OCI-LY7 (cell line): ENCODE data around the gene SYNCRIP. TPM values are rescaled to one million over a fixed set of nuclear protein-coding genes. Genes with fewer than 3 reads are reported as not detected.

Source experiments
- BruUV-seq: library from RNA; stranded (reverse); fragments of 400-500 nt; replicated peaks from 2 replicates; lab custom pipeline; 2021; lab: Mats Ljungman, UMichigan
- CTCF ChIA-PET: fragments of 300-600 bp; sonication (Branson Sonifier 250); formaldehyde crosslinking; loops from one replicate; lab custom pipeline; 2022; ENCODE audit warnings: antibody characterized with exemption; ENCODE audit not compliant: unreplicated experiment; lab: Charles Lee
- POLR2A ChIA-PET: fragments of 300-600 bp; sonication (Branson Sonifier 250); formaldehyde crosslinking; loops from one replicate; lab custom pipeline; 2022; ENCODE audit warnings: antibody characterized with exemption; lab: Charles Lee
- DNase-seq: peaks from one replicate; pipeline ENCODE4 v3.0.0-alpha.2; 2015; ENCODE audit warnings: low spot score
- H2AFZ ChIP-seq: fragments of 200-600 bp; sonication (generic), shearing (Covaris generic); 2 replicates; pipeline ENCODE4 v1.6.1; 2014; ENCODE audit warnings: mild to moderate bottlenecking, antibody characterized with exemption, low read length, moderate library complexity
- H3K27ac ChIP-seq: fragments of 200-600 bp; sonication (generic); 2 replicates; pipeline ENCODE4 v1.5.1; 2014; ENCODE audit warnings: mixed run types, low read depth, mild to moderate bottlenecking, moderate library complexity, low read length, inconsistent platforms; ENCODE audit not compliant: poor library complexity, severe bottlenecking
- H3K36me3 ChIP-seq: fragments of 200-600 bp; sonication (generic); 2 replicates; pipeline ENCODE4 v1.6.1; 2014; ENCODE audit warnings: mild to moderate bottlenecking, antibody characterized with exemption, low read length, moderate library complexity, mixed read lengths; ENCODE audit not compliant: insufficient read depth
- H3K4me1 ChIP-seq: fragments of 200-600 bp; sonication (generic); 2 replicates; pipeline ENCODE4 v1.5.1; 2014; ENCODE audit warnings: mild to moderate bottlenecking, low read length; ENCODE audit not compliant: insufficient read depth, poor library complexity, severe bottlenecking
- H3K4me2 ChIP-seq: fragments of 200-600 bp; sonication (generic); 2 replicates; pipeline ENCODE4 v1.6.1; 2014; ENCODE audit warnings: mild to moderate bottlenecking, low read length
- H3K4me3 ChIP-seq: fragments of 200-600 bp; sonication (generic); 2 replicates; pipeline ENCODE4 v1.5.1; 2014; ENCODE audit warnings: mild to moderate bottlenecking, low read depth, low read length; ENCODE audit not compliant: poor library complexity, severe bottlenecking
- H3K79me2 ChIP-seq: fragments of 200-600 bp; sonication (generic); 2 replicates; pipeline ENCODE4 v1.6.1; 2016; ENCODE audit warnings: low read depth, mild to moderate bottlenecking, low read length, moderate library complexity, mixed read lengths; ENCODE audit not compliant: insufficient read depth
- H3K9me2 ChIP-seq: fragments of 200-600 bp; sonication (generic); 2 replicates; pipeline ENCODE4 v1.6.1; 2016; ENCODE audit warnings: mild to moderate bottlenecking, low read length, mixed read lengths; ENCODE audit not compliant: insufficient read depth
- H3K9me3 ChIP-seq: fragments of 200-600 bp; sonication (generic); 2 replicates; pipeline ENCODE4 v1.6.1; 2014; ENCODE audit warnings: mild to moderate bottlenecking, mixed run types, low read length, mixed read lengths
- H4K20me1 ChIP-seq: fragments of 200-600 bp; sonication (generic); 2 replicates; pipeline ENCODE4 v1.6.1; 2014; ENCODE audit warnings: mild to moderate bottlenecking, antibody characterized with exemption, low read length, moderate library complexity, mixed read lengths; ENCODE audit not compliant: insufficient read depth
- EZH2phosphoT487 ChIP-seq: fragments of 200-600 bp; sonication (generic); IDR thresholded peaks from 2 replicates; pipeline ENCODE4 v1.6.1; 2018; ENCODE audit warnings: low read depth, borderline replicate concordance, mild to moderate bottlenecking, mixed run types, antibody characterized with exemption, low read length, moderate library complexity, mixed read lengths
- intact Hi-C: fragments of 100-400 bp; cut with micrococcal nuclease; formaldehyde crosslinking; loops from one replicate; pipeline ENCODE4 v1.10.0; 2022; ENCODE audit not compliant: unreplicated experiment
- total RNA-seq, 2 experiments: library from RNA; depleted of rRNA in 1 of 2; stranded (reverse); fragments of >200 nt in 1 of 2; shearing (Covaris generic) in 1 of 2; gene quantifications; 2 replicates each; pipeline ENCODE4 v1.2.3, GENCODE V29; 2014 to 2022
- TF ChIP-seq, protein P1 (sequence below): fragments of 200-600 bp; sonication (generic); conservative IDR thresholded peaks from 2 replicates; pipeline ENCODE4 v1.5.1; 2014; ENCODE audit warnings: mild to moderate bottlenecking, antibody characterized with exemption, low read length, moderate library complexity, mixed read lengths

Gene SYNCRIP
- total RNA-seq, 2 experiments from 2014 or later = 73.5 to 188 TPM

DNA sequence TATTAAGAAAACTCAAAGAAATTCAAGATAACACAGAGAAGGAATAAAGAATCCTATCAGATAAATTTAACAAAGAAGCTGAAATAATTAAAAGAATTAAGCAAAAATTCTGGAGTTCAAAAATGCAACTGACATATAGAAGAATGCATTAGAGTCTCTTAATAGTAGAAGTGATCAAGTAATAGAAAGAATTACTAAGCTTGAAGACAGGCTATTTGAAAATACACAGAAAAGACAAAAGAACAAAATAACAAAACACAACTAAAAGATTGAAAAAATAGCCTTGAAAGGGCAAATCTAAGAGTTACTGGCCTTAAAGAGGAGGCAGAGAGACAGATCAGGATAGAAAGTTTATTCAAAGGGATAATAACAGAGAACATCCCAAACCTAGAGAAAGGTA, 61.1 kb downstream of the SYNCRIP start:
- TF ChIP-seq EZH2phosphoT487 = no peak
- TF ChIP-seq, protein P1, sequence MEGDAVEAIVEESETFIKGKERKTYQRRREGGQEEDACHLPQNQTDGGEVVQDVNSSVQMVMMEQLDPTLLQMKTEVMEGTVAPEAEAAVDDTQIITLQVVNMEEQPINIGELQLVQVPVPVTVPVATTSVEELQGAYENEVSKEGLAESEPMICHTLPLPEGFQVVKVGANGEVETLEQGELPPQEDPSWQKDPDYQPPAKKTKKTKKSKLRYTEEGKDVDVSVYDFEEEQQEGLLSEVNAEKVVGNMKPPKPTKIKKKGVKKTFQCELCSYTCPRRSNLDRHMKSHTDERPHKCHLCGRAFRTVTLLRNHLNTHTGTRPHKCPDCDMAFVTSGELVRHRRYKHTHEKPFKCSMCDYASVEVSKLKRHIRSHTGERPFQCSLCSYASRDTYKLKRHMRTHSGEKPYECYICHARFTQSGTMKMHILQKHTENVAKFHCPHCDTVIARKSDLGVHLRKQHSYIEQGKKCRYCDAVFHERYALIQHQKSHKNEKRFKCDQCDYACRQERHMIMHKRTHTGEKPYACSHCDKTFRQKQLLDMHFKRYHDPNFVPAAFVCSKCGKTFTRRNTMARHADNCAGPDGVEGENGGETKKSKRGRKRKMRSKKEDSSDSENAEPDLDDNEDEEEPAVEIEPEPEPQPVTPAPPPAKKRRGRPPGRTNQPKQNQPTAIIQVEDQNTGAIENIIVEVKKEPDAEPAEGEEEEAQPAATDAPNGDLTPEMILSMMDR = no peak
- Histone ChIP-seq H3K36me3 (peaks cover 26% of the 10 kb centered on the region; the same call in 1 of the 2 replicates), H4K20me1 (no peaks in the 10 kb centered on the region), H3K27ac (no peak overlapping the region), H2AFZ (no peak overlapping the region), H3K79me2 (peaks cover 59% of the 10 kb centered on the region), H3K4me1 (no peaks in the 10 kb centered on the region), H3K4me3 (no peak overlapping the region), H3K4me2 (no peak overlapping the region), H3K9me2 (no peaks in the 10 kb centered on the region), H3K9me3 (peaks cover 13% of the 10 kb centered on the region)
- no TSS peak for BruUV-seq
- POLR2A ChIA-PET = interaction anchor here (1.0 kb wide), 1 partner anchor 42 kb away, joined by 3 read pairs; no protein-coding TSS in a partner anchor
- no peak for DNase-seq
- CTCF ChIA-PET = no interaction called here
- intact Hi-C loops = no loop called here

DNA sequence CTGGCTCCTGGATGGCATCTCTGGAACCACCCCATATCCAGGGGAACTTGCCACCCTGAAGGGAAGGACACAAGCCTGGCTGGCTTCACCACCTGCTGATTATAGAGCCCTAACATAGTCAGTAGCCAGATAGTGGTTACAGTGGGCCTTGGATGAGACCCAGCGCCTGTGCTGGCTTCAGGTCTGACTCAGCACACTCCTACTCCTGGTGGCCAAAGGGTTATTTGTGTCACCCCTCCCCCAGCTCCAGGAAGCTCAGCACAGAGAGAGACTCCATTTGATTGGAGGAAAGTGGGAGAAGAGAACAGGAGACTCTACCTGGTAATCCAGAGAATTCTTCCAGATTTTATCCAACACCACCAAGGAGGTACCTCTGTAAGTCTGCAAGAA, 61.8 kb downstream of the SYNCRIP start:
- no peak for TF ChIP-seq EZH2phosphoT487
- TF ChIP-seq, protein P1 = no peak
- no TSS peak for BruUV-seq
- Histone ChIP-seq H3K4me1 (no peaks in the 10 kb centered on the region), H4K20me1 (no peaks in the 10 kb centered on the region), H3K79me2 (peaks cover 56% of the 10 kb centered on the region), H3K9me2 (no peaks in the 10 kb centered on the region), H3K4me3 (no peak overlapping the region), H3K27ac (no peak overlapping the region), H2AFZ (no peak overlapping the region), H3K9me3 (peaks cover 13% of the 10 kb centered on the region), H3K4me2 (no peak overlapping the region), H3K36me3 (peaks cover 22% of the 10 kb centered on the region; the same call in 1 of the 2 replicates)
- DNase-seq = no peak
- ChIA-PET CTCF (no interaction called here), POLR2A (interaction anchor here (1.0 kb wide), 1 partner anchor 97 kb away, joined by 3 read pairs; no protein-coding TSS in a partner anchor)
- intact Hi-C loops = no loop called here

DNA sequence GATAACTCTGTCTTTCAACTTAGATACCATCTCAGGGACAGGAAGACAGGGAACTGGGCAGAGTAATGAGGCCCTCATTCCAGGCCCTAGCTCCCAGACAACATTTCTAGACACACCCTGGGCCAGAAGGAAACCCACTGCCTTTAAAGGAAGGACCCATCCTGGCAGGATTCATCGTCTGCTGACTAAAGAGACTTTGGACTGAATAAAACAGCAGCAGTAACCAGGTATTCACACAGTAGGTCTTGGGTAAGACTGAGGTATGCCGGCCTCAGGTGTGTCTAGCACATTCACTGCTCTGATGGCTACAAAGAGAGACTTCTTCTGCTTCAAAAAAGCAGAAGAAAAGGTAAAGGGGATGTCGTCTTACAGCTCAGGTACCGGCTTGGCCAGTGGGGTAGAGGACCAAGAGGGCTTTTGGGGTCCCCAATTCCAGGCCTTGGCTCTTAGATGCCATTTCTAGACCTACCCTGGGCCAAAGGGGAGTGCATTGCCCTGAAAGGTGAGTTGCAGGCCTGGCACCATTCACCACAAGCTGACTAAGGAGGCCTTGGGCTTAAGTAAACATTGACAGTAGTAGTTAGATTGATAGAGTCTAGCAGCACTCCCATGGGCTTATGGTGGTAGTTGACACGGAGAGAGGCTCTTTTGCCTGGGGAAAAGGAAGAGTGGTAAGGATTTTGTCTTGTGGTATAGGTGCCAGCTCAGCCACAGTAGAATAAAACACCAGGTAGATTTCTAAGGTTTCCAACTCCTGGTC, 62.4 kb downstream of the SYNCRIP start:
- H2AFZ ChIP-seq = no peak overlapping the region
- H3K27ac ChIP-seq = no peak overlapping the region
- POLR2A ChIA-PET = interaction anchor here (0.6 to 1.0 kb wide), 2 partner anchors 11 to 97 kb away, joined by 3 read pairs; no protein-coding TSS in a partner anchor
- intact Hi-C loops = no loop called here
- H3K4me1 ChIP-seq = no peaks in the 10 kb centered on the region
- H4K20me1 ChIP-seq = peaks cover 2% of the 10 kb centered on the region; the same call in 1 of the 2 replicates
- BruUV-seq = no TSS peak
- peaks cover 16% of the 10 kb centered on the region; the same call in 1 of the 2 replicates for H3K36me3 ChIP-seq
- H3K4me2 ChIP-seq = no peak overlapping the region
- TF ChIP-seq EZH2phosphoT487 = no peak
- TF ChIP-seq, protein P1 = no peak
- H3K4me3 ChIP-seq = no peak overlapping the region
- CTCF ChIA-PET = no interaction called here
- H3K79me2 ChIP-seq = peaks cover 54% of the 10 kb centered on the region
- H3K9me2 ChIP-seq = no peaks in the 10 kb centered on the region
- H3K9me3 ChIP-seq = peaks cover 9% of the 10 kb centered on the region
- no peak for DNase-seq
